Activated CD4-positive, alpha-beta memory T cell treated with anti-CD3 and anti-CD28 coated beads, Interleukin-2, amount 10 ng/mL, durations not matched to agents 7 days and 5 days (primary cell): ENCODE measurements around the gene MYADM. TPM values are rescaled to one million over a fixed set of nuclear protein-coding genes. Genes with fewer than 3 reads are reported as not detected.

Experiments
- CTCF ChIA-PET: fragments of 350-600 bp; sonication (Branson Sonifier 250); formaldehyde crosslinking; loops from one replicate; lab custom pipeline; 2021; ENCODE audit warnings: antibody characterized with exemption, inconsistent platforms; lab: Charles Lee
- POLR2A ChIA-PET: fragments of 350-600 bp; sonication (Branson Sonifier 250); formaldehyde crosslinking; loops from one replicate; lab custom pipeline; 2021; ENCODE audit warnings: antibody characterized with exemption; lab: Charles Lee
- DNase-seq: peaks from one replicate; pipeline ENCODE4 v3.0.0-alpha.2; 2020
- H3K27ac Mint-ChIP-seq: one replicate; pipeline ENCODE4 v1.8.0; 2021; ENCODE audit warnings: mild to moderate bottlenecking, mixed read lengths
- H3K27me3 Mint-ChIP-seq: one replicate; pipeline ENCODE4 v1.8.0; 2021; ENCODE audit warnings: mixed read lengths
- H3K36me3 Mint-ChIP-seq: one replicate; pipeline ENCODE4 v1.8.0; 2021; ENCODE audit warnings: low read depth, mixed read lengths
- H3K4me1 Mint-ChIP-seq: one replicate; pipeline ENCODE4 v1.8.0; 2021; ENCODE audit warnings: mixed read lengths
- H3K4me3 Mint-ChIP-seq: one replicate; pipeline ENCODE4 v1.8.0; 2021; ENCODE audit warnings: mild to moderate bottlenecking, mixed read lengths
- H3K9me3 Mint-ChIP-seq: one replicate; pipeline ENCODE4 v1.8.0; 2021; ENCODE audit warnings: mixed read lengths
- total RNA-seq, 2 experiments: library from RNA; stranded (reverse); gene quantifications; one replicate each; pipeline ENCODE4 v1.2.3, GENCODE V29; 2021

Gene MYADM
- total RNA-seq, 2 experiments from 2014 or later, result 109 TPM

GRCh38 chr19:53880711-53881481, 13.2 kb downstream of the MYADM start:
- H3K27me3 Mint-ChIP-seq, result peaks cover 28% of the 10 kb centered on the region
- ChIA-PET CTCF (interaction anchor here (1.4 to 1.5 kb wide), 2 partner anchors 27 to 37 kb away, joined by 4 to 5 read pairs; no protein-coding TSS in a partner anchor), POLR2A (interaction anchor here (1.6 kb wide), 1 partner anchor 13 kb away, joined by 10 read pairs; the partner anchor contains the start of gene MYADM)
- DNase-seq, result no peak
- peaks cover 30% of the 10 kb centered on the region for H3K4me1 Mint-ChIP-seq
- H3K27ac Mint-ChIP-seq, result no peak overlapping the region
- peaks cover 16% of the 10 kb centered on the region for H3K36me3 Mint-ChIP-seq
- no peak overlapping the region for H3K4me3 Mint-ChIP-seq
- no peaks in the 10 kb centered on the region for H3K9me3 Mint-ChIP-seq

GRCh38 chr19:53881482-53882390, 14.1 kb downstream of the MYADM start, which contains the start of gene PRKCG:
Gene PRKCG (plus strand): TSS chr19:53882197. CDS start chr19:53882495, 298 bp downstream.
- peaks cover 31% of the 10 kb centered on the region for H3K27me3 Mint-ChIP-seq
- no peaks in the 10 kb centered on the region for H3K9me3 Mint-ChIP-seq
- H3K4me1 Mint-ChIP-seq, result peaks cover 27% of the 10 kb centered on the region
- ChIA-PET CTCF (interaction anchor here (0.6 to 1.5 kb wide), 8 partner anchors 11 to 1746 kb away, joined by 3 to 5 read pairs (median 4); partner anchors contain the start of gene MYADM), POLR2A (interaction anchor here (1.5 to 1.6 kb wide), 2 partner anchors 8 to 14 kb away, joined by 3 to 10 read pairs; partner anchors contain the start of gene MYADM)
- peak; percentile 59 for DNase-seq
- H3K36me3 Mint-ChIP-seq, result peaks cover 9% of the 10 kb centered on the region
- no peak within 1 kb of the TSS for H3K4me3 Mint-ChIP-seq
- no peak within 1 kb of the TSS for H3K27ac Mint-ChIP-seq

GRCh38 chr19:53882391-53883050, 14.8 kb downstream of the MYADM start:
- peaks cover 19% of the 10 kb centered on the region for H3K4me1 Mint-ChIP-seq
- H3K27ac Mint-ChIP-seq, result no peak overlapping the region
- H3K36me3 Mint-ChIP-seq, result peaks cover 3% of the 10 kb centered on the region
- DNase-seq, result no peak
- CTCF ChIA-PET, result interaction anchor here (0.8 to 1.5 kb wide), 7 partner anchors 8 to 147 kb away, joined by 3 to 5 read pairs (median 4); no protein-coding TSS in a partner anchor
- peaks cover 31% of the 10 kb centered on the region for H3K27me3 Mint-ChIP-seq
- POLR2A ChIA-PET, result interaction anchor here (1.5 to 1.6 kb wide), 3 partner anchors 9 to 17 kb away, joined by 3 to 10 read pairs (median 3); partner anchors contain the start of gene MYADM
- no peaks in the 10 kb centered on the region for H3K9me3 Mint-ChIP-seq
- no peak overlapping the region for H3K4me3 Mint-ChIP-seq

- no peaks in the 10 kb centered on the region for H3K9me3 Mint-ChIP-seq
- H3K4me1 Mint-ChIP-seq, result peaks cover 15% of the 10 kb centered on the region
- peaks cover 3% of the 10 kb centered on the region for H3K36me3 Mint-ChIP-seq
- ChIA-PET POLR2A (interaction anchor here (1.5 to 1.6 kb wide), 2 partner anchors 9 to 16 kb away, joined by 3 read pairs; no protein-coding TSS in a partner anchor), CTCF (interaction anchor here (1.2 kb wide), 1 partner anchor 9 kb away, joined by 3 read pairs; no protein-coding TSS in a partner anchor)
- H3K4me3 Mint-ChIP-seq, result no peak overlapping the region
- DNase-seq, result no peak
- peaks cover 31% of the 10 kb centered on the region for H3K27me3 Mint-ChIP-seq
- no peak overlapping the region for H3K27ac Mint-ChIP-seq
These were observed 15.6 kb downstream of the MYADM start for GRCh38 chr19:53883231-53883661.

- DNase-seq, result no peak
- ChIA-PET POLR2A (interaction anchor here (1.6 kb wide), 1 partner anchor 16 kb away, joined by 3 read pairs; no protein-coding TSS in a partner anchor), CTCF (interaction anchor here (1.2 kb wide), 1 partner anchor 10 kb away, joined by 3 read pairs; no protein-coding TSS in a partner anchor)
- H3K36me3 Mint-ChIP-seq, result peaks cover 3% of the 10 kb centered on the region
- H3K4me1 Mint-ChIP-seq, result peaks cover 13% of the 10 kb centered on the region
- H3K9me3 Mint-ChIP-seq, result no peaks in the 10 kb centered on the region
- peaks cover 31% of the 10 kb centered on the region for H3K27me3 Mint-ChIP-seq
- no peak overlapping the region for H3K4me3 Mint-ChIP-seq
- no peak overlapping the region for H3K27ac Mint-ChIP-seq
These were observed 16.1 kb downstream of the MYADM start for GRCh38 chr19:53883741-53884140.

GRCh38 chr19:53884256-53884655, 16.6 kb downstream of the MYADM start:
- H3K4me3 Mint-ChIP-seq, result no peak overlapping the region
- peaks cover 27% of the 10 kb centered on the region for H3K27me3 Mint-ChIP-seq
- CTCF ChIA-PET, result no interaction called here
- peaks cover 9% of the 10 kb centered on the region for H3K4me1 Mint-ChIP-seq
- DNase-seq, result no peak
- no peak overlapping the region for H3K27ac Mint-ChIP-seq
- H3K9me3 Mint-ChIP-seq, result no peaks in the 10 kb centered on the region
- POLR2A ChIA-PET, result interaction anchor here (1.6 kb wide), 1 partner anchor 15 kb away, joined by 3 read pairs; no protein-coding TSS in a partner anchor
- H3K36me3 Mint-ChIP-seq, result peaks cover 3% of the 10 kb centered on the region

GRCh38 chr19:53885036-53885435, 17.4 kb downstream of the MYADM start:
- no peak overlapping the region for H3K27ac Mint-ChIP-seq
- no peak overlapping the region for H3K4me3 Mint-ChIP-seq
- H3K36me3 Mint-ChIP-seq, result peaks cover 3% of the 10 kb centered on the region
- H3K9me3 Mint-ChIP-seq, result no peaks in the 10 kb centered on the region
- ChIA-PET POLR2A (interaction anchor here (0.7 kb wide), 1 partner anchor 145 kb away, joined by 3 read pairs; no protein-coding TSS in a partner anchor), CTCF (no interaction called here)
- peaks cover 12% of the 10 kb centered on the region for H3K4me1 Mint-ChIP-seq
- H3K27me3 Mint-ChIP-seq, result peaks cover 27% of the 10 kb centered on the region
- no peak for DNase-seq

GRCh38 chr19:53892301-53892980, 24.8 kb downstream of the MYADM start:
- Mint-ChIP-seq H3K4me3 (no peak overlapping the region), H3K27me3 (peaks cover 9% of the 10 kb centered on the region), H3K4me1 (peaks cover 5% of the 10 kb centered on the region), H3K9me3 (no peaks in the 10 kb centered on the region), H3K36me3 (no peaks in the 10 kb centered on the region), H3K27ac (no peak overlapping the region)
- no peak for DNase-seq
- POLR2A ChIA-PET, result no interaction called here
- CTCF ChIA-PET, result interaction anchor here (1.1 kb wide), 1 partner anchor 100 kb away, joined by 3 read pairs; no protein-coding TSS in a partner anchor

- peaks cover 5% of the 10 kb centered on the region for H3K4me1 Mint-ChIP-seq
- H3K27ac Mint-ChIP-seq, result no peak overlapping the region
- DNase-seq, result no peak
- ChIA-PET CTCF (no interaction called here), POLR2A (no interaction called here)
- no peak overlapping the region for H3K4me3 Mint-ChIP-seq
- H3K9me3 Mint-ChIP-seq, result no peaks in the 10 kb centered on the region
- no peaks in the 10 kb centered on the region for H3K36me3 Mint-ChIP-seq
- H3K27me3 Mint-ChIP-seq, result peaks cover 12% of the 10 kb centered on the region
These were observed 25.3 kb downstream of the MYADM start for GRCh38 chr19:53892981-53893325.

- Mint-ChIP-seq H3K4me1 (peaks cover 7% of the 10 kb centered on the region), H3K4me3 (no peak overlapping the region), H3K9me3 (peaks cover 2% of the 10 kb centered on the region), H3K36me3 (no peaks in the 10 kb centered on the region), H3K27ac (no peak overlapping the region), H3K27me3 (peaks cover 17% of the 10 kb centered on the region)
- ChIA-PET CTCF (no interaction called here), POLR2A (no interaction called here)
- DNase-seq, result no peak
These were observed 27.0 kb downstream of the MYADM start for GRCh38 chr19:53894707-53895106.

- Mint-ChIP-seq H3K27ac (no peak overlapping the region), H3K4me1 (peaks cover 2% of the 10 kb centered on the region), H3K4me3 (no peak overlapping the region), H3K9me3 (peaks cover 2% of the 10 kb centered on the region), H3K36me3 (no peaks in the 10 kb centered on the region), H3K27me3 (peaks cover 15% of the 10 kb centered on the region)
- ChIA-PET POLR2A (no interaction called here), CTCF (interaction anchor here (1.1 to 1.7 kb wide), 2 partner anchors 55 to 127 kb away, joined by 3 to 5 read pairs; no protein-coding TSS in a partner anchor)
- no peak for DNase-seq
These were observed 29.0 kb downstream of the MYADM start for GRCh38 chr19:53896682-53897081.
